Right forelimb (tissue), 1 donor: ENCODE results near the gene DNAJC15.
"Not testable (repeated sequence)": the region's sequence is repeated elsewhere in the genome, so short reads cannot be mapped to it uniquely, and the experiment has no call there.

Source experiments
- DNase-seq: peaks from one replicate; pipeline ENCODE4 v3.0.0-alpha.2; 2018

Gene DNAJC15

GRCh38 chr13:43023289-43023963, at the start of gene DNAJC15:
Gene DNAJC15, plus strand, starts transcription at chr13:43023586. Its CDS starts 41 bp downstream, at chr13:43023627.
- DNase-seq, result peak; percentile 93

GRCh38 chr13:42976066-42976465, 47.3 kb upstream of the DNAJC15 start:
- DNase-seq, result no peak

- DNase-seq, result no peak
Measured at GRCh38 chr13:42977219-42977659, 46.1 kb upstream of the DNAJC15 start.

- no peak for DNase-seq
Measured at GRCh38 chr13:42981317-42981716, 42.1 kb upstream of the DNAJC15 start.

- no peak for DNase-seq
Measured at GRCh38 chr13:42981853-42982252, 41.5 kb upstream of the DNAJC15 start.

GRCh38 chr13:42984026-42984425, 39.4 kb upstream of the DNAJC15 start:
- DNase-seq, result no peak

- DNase-seq, result no peak
Measured at GRCh38 chr13:42984691-42985090, 38.7 kb upstream of the DNAJC15 start.

- DNase-seq, result no peak
Measured at GRCh38 chr13:42985312-42986175, 37.8 kb upstream of the DNAJC15 start.

- no peak for DNase-seq
Measured at GRCh38 chr13:42986176-42986574, 37.2 kb upstream of the DNAJC15 start.

- DNase-seq, result no peak
Measured at GRCh38 chr13:42990291-42991232, 32.8 kb upstream of the DNAJC15 start.

GRCh38 chr13:42991233-42991897, 32.0 kb upstream of the DNAJC15 start:
- not testable (repeated sequence) for DNase-seq

GRCh38 chr13:42991898-42992763, 31.3 kb upstream of the DNAJC15 start, which contains the start of gene EPSTI1:
Gene EPSTI1, minus strand, starts transcription at chr13:42992241. Its CDS starts 76 bp downstream, at chr13:42992165.
- DNase-seq, result peak; percentile 73

- no peak for DNase-seq
Measured at GRCh38 chr13:42992764-42993122, 30.6 kb upstream of the DNAJC15 start.

- DNase-seq, result no peak
Measured at GRCh38 chr13:42994878-42995277, 28.5 kb upstream of the DNAJC15 start.

- DNase-seq, result no peak
Measured at GRCh38 chr13:42996584-42996983, 26.8 kb upstream of the DNAJC15 start.

- DNase-seq, result no peak
Measured at GRCh38 chr13:42997381-42997780, 26.0 kb upstream of the DNAJC15 start.

- no peak for DNase-seq
Measured at GRCh38 chr13:42999491-42999890, 23.9 kb upstream of the DNAJC15 start.

GRCh38 chr13:43000676-43001075, 22.7 kb upstream of the DNAJC15 start:
- DNase-seq, result no peak

GRCh38 chr13:43002021-43002420, 21.4 kb upstream of the DNAJC15 start:
- DNase-seq, result no peak

- DNase-seq, result no peak
Measured at GRCh38 chr13:43003010-43003409, 20.4 kb upstream of the DNAJC15 start.

- no peak for DNase-seq
Measured at GRCh38 chr13:43003729-43004128, 19.7 kb upstream of the DNAJC15 start.
